OCI-LY3 (cell line): ENCODE data around the gene NAB1.

Experiments used
- H2AFZ ChIP-seq: fragments of 200-600, 300-600 bp; shearing (Covaris generic); 2 replicates; pipeline ENCODE4 v1.6.0; 2014; ENCODE audit warnings: antibody characterized with exemption, low read depth, low read length
- H3K27ac ChIP-seq: fragments of 200-600, 300-600 bp; sonication (generic); 2 replicates; pipeline ENCODE4 v1.5.1; 2014; ENCODE audit warnings: mild to moderate bottlenecking, low read length, moderate library complexity, mixed read lengths
- H3K27me3 ChIP-seq: fragments of 200-600, 300-600 bp; sonication (generic); 2 replicates; pipeline ENCODE4 v1.6.1; 2014; ENCODE audit warnings: low read depth, low read length, mixed read lengths
- H3K36me3 ChIP-seq: fragments of 200-600, 300-600 bp; sonication (generic); replicated peaks from 2 replicates; pipeline ENCODE3; 2014; ENCODE audit warnings: low read depth, low read length, mixed read lengths
- H3K4me1 ChIP-seq: fragments of 300-600, 200-600 bp; sonication (generic); 2 replicates; pipeline ENCODE4 v1.6.1; 2014; ENCODE audit warnings: low read length, mixed read lengths
- H3K4me2 ChIP-seq: fragments of 200-600, 300-600 bp; sonication (generic); 2 replicates; pipeline ENCODE4 v1.6.1; 2014; ENCODE audit warnings: low read length, mixed read lengths
- H3K4me3 ChIP-seq: fragments of 300-600, 200-600 bp; sonication (generic); 2 replicates; pipeline ENCODE4 v1.5.1; 2014; ENCODE audit warnings: antibody characterized with exemption, mild to moderate bottlenecking, low read length, moderate library complexity
- H3K79me2 ChIP-seq: fragments of 300-600, 200-600 bp; shearing (Covaris generic); 2 replicates; pipeline ENCODE4 v1.6.1; 2014; ENCODE audit warnings: mild to moderate bottlenecking, low read length, mixed read lengths
- H3K9ac ChIP-seq: fragments of 300-600, 200-600 bp; shearing (Covaris generic); 2 replicates; pipeline ENCODE4 v1.6.0; 2014; ENCODE audit warnings: mild to moderate bottlenecking, low read length, moderate library complexity
- H3K9me3 ChIP-seq: fragments of 200-600, 300-600 bp; shearing (Covaris generic); 2 replicates; pipeline ENCODE4 v1.6.1; 2014; ENCODE audit warnings: low read length, mixed read lengths; ENCODE audit not compliant: insufficient read depth
- H4K20me1 ChIP-seq: fragments of 200-600, 300-600 bp; sonication (generic); 2 replicates; pipeline ENCODE4 v1.6.1; 2016; ENCODE audit warnings: low read length, mixed read lengths; ENCODE audit not compliant: insufficient read depth
- EZH2phosphoT487 ChIP-seq: fragments of 200-600 bp; shearing (Covaris generic); IDR thresholded peaks from 2 replicates; pipeline ENCODE4 v1.6.1; 2018; ENCODE audit warnings: antibody characterized with exemption, mixed run types, low read depth
- TF ChIP-seq, protein P1 (sequence below): fragments of 200-600, 300-600 bp; sonication (generic); IDR thresholded peaks from 2 replicates; pipeline ENCODE4 v1.5.1; 2014; ENCODE audit warnings: antibody characterized with exemption, low read length, low read depth

NAB1 gene

DNA sequence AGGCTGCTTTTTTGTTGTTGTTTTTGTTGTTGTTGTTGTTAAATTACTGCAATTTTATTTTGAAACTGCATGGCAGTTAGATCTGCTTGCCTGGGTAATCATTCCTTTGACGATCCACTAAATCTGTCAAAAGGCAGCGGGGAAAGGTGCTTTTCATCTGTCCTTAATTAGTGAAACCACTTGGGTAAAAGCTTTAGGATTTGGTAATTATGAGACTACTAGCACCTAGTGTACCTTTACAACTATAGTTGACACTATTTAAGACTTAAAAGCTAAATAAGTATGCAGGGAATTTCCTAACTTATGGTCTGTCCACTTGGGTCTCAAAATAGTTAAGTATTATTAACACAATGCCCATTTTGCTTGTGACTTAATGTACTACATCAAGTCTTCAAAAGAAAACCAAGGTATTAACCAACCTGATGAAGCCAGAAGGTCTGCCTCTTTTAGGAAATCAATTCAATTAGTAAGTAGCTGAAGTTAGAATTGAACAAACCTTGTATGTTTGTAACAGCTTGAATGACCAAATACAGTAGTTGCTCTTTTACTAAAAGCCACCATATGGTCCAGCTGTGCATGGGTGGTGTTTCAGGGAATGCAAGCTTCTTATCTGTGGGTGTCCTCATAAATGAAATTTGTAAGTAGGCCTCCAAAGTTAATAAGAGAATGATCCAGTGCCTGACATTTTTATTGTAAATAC is 44.8 kb downstream of the NAB1 start:
- no peak overlapping the region for H3K4me3 ChIP-seq
- no peak overlapping the region for H3K4me2 ChIP-seq
- H4K20me1 ChIP-seq, result no peaks in the 10 kb centered on the region
- H3K36me3 ChIP-seq, result peaks cover 20% of the 10 kb centered on the region
- no peak overlapping the region for H2AFZ ChIP-seq
- H3K79me2 ChIP-seq, result no peaks in the 10 kb centered on the region
- H3K27ac ChIP-seq, result no peak overlapping the region
- no peak overlapping the region for H3K9ac ChIP-seq
- no peaks in the 10 kb centered on the region for H3K9me3 ChIP-seq
- TF ChIP-seq EZH2phosphoT487, result no peak
- TF ChIP-seq, protein P1, sequence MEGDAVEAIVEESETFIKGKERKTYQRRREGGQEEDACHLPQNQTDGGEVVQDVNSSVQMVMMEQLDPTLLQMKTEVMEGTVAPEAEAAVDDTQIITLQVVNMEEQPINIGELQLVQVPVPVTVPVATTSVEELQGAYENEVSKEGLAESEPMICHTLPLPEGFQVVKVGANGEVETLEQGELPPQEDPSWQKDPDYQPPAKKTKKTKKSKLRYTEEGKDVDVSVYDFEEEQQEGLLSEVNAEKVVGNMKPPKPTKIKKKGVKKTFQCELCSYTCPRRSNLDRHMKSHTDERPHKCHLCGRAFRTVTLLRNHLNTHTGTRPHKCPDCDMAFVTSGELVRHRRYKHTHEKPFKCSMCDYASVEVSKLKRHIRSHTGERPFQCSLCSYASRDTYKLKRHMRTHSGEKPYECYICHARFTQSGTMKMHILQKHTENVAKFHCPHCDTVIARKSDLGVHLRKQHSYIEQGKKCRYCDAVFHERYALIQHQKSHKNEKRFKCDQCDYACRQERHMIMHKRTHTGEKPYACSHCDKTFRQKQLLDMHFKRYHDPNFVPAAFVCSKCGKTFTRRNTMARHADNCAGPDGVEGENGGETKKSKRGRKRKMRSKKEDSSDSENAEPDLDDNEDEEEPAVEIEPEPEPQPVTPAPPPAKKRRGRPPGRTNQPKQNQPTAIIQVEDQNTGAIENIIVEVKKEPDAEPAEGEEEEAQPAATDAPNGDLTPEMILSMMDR, result no peak
- H3K27me3 ChIP-seq, result no peaks in the 10 kb centered on the region
- H3K4me1 ChIP-seq, result peaks cover 16% of the 10 kb centered on the region

DNA sequence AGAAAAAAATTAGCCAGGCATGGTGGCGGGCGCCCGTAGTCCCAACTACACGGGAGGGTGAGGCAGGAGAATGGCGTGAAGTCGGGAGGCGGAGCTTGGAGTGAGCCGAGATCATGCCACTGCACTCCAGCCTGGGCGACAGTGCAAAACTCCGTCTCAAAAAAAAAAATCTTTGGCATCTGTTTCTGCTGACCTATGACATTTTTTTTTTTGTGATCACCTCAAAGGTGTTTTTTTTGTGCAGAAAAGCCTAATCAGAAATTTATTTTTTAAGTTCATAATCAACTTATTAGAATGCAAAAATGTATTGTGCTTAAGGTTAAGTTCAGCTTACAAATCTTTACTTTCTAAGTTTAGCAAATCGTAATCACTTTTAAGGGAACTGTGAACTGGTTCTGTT is 45.6 kb downstream of the NAB1 start:
- no peaks in the 10 kb centered on the region for H4K20me1 ChIP-seq
- H2AFZ ChIP-seq, result no peak overlapping the region
- H3K36me3 ChIP-seq, result peaks cover 15% of the 10 kb centered on the region
- H3K4me1 ChIP-seq, result peaks cover 16% of the 10 kb centered on the region
- no peaks in the 10 kb centered on the region for H3K79me2 ChIP-seq
- no peak overlapping the region for H3K27ac ChIP-seq
- TF ChIP-seq EZH2phosphoT487, result no peak
- TF ChIP-seq, protein P1, result no peak
- no peak overlapping the region for H3K9ac ChIP-seq
- H3K4me3 ChIP-seq, result no peak overlapping the region
- no peaks in the 10 kb centered on the region for H3K9me3 ChIP-seq
- H3K27me3 ChIP-seq, result no peaks in the 10 kb centered on the region
- no peak overlapping the region for H3K4me2 ChIP-seq

DNA sequence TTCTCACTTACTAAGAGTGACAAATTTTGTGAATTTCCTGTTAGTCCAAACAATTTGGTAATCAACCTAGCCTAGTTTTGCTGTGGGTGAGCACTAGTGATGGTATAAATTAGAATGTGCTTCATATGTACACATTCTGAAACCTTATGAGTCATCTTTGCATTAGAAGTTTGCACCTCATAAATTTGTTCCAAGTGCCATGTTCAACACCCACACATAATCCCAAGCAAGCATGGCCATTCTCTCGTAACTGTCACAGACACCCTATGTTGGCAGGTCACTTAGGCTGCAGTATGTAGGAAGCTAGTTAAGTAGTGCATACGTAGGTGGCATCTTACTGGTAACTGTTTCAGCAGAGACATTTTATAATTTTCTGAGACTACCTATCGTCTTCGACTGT is 46.9 kb downstream of the NAB1 start:
- Histone ChIP-seq H3K36me3 (peaks cover 10% of the 10 kb centered on the region), H4K20me1 (no peaks in the 10 kb centered on the region), H3K4me3 (no peak overlapping the region), H3K9ac (no peak overlapping the region), H3K79me2 (no peaks in the 10 kb centered on the region), H3K27ac (no peak overlapping the region), H3K9me3 (no peaks in the 10 kb centered on the region), H3K27me3 (no peaks in the 10 kb centered on the region), H2AFZ (no peak overlapping the region), H3K4me2 (no peak overlapping the region), H3K4me1 (peaks cover 16% of the 10 kb centered on the region)
- no peak for TF ChIP-seq EZH2phosphoT487
- TF ChIP-seq, protein P1, result no peak

GRCh38 chr2:190696792-190697398 is 48.0 kb downstream of the NAB1 start:
- peaks cover 24% of the 10 kb centered on the region for H3K4me1 ChIP-seq
- no peak for TF ChIP-seq EZH2phosphoT487
- TF ChIP-seq, protein P1, result no peak
- peaks cover 10% of the 10 kb centered on the region for H3K36me3 ChIP-seq
- H3K4me3 ChIP-seq, result no peak overlapping the region
- no peaks in the 10 kb centered on the region for H3K9me3 ChIP-seq
- no peak overlapping the region for H3K9ac ChIP-seq
- no peaks in the 10 kb centered on the region for H3K79me2 ChIP-seq
- no peak overlapping the region for H3K4me2 ChIP-seq
- no peaks in the 10 kb centered on the region for H4K20me1 ChIP-seq
- H3K27me3 ChIP-seq, result no peaks in the 10 kb centered on the region
- H3K27ac ChIP-seq, result no peak overlapping the region
- H2AFZ ChIP-seq, result no peak overlapping the region
